Bronchial epithelial cell (primary cell): ENCODE results near the gene SLITRK5. TPM values are rescaled to one million over a fixed set of nuclear protein-coding genes. Genes with fewer than 3 reads are reported as not detected.
A peak's percentile ranks its signal among the peaks of the same experiment; 100 is the strongest.

Experiments
- DNase-seq: peaks from one replicate; pipeline ENCODE4 v3.0.0-alpha.2; 2010; ENCODE audit warnings: low read depth
- FAIRE-seq: peaks from 2 replicates; lab custom pipeline; 2011; peaks lifted over from hg19 to GRCh38; lab: Jason Lieb, UNC
- H3K27me3 ChIP-seq: 2 replicates; pipeline ENCODE4 v1.5.1; 2011; ENCODE audit warnings: low read length; ENCODE audit not compliant: control insufficient read depth, insufficient read depth
- H3K36me3 ChIP-seq: 2 replicates; pipeline ENCODE4 v1.5.1; 2011; ENCODE audit warnings: low read length; ENCODE audit not compliant: control insufficient read depth, insufficient read depth
- H3K4me3 ChIP-seq: 2 replicates; pipeline ENCODE4 v1.5.1; 2011; ENCODE audit warnings: mild to moderate bottlenecking, low read depth, low read length, control low read depth
- total RNA-seq: library from RNA; depleted of rRNA; stranded (reverse); fragments of >200 nt; gene quantifications from 2 replicates; pipeline ENCODE4 v1.2.1, GENCODE V29; 2014
- TF ChIP-seq, protein P1 (sequence below): IDR thresholded peaks from 2 replicates; pipeline ENCODE4 v1.5.1; 2011; ENCODE audit warnings: mild to moderate bottlenecking, moderate library complexity, low read length, control low read depth, inconsistent platforms; ENCODE audit not compliant: insufficient read depth, severe bottlenecking

SLITRK5 gene, protein sequence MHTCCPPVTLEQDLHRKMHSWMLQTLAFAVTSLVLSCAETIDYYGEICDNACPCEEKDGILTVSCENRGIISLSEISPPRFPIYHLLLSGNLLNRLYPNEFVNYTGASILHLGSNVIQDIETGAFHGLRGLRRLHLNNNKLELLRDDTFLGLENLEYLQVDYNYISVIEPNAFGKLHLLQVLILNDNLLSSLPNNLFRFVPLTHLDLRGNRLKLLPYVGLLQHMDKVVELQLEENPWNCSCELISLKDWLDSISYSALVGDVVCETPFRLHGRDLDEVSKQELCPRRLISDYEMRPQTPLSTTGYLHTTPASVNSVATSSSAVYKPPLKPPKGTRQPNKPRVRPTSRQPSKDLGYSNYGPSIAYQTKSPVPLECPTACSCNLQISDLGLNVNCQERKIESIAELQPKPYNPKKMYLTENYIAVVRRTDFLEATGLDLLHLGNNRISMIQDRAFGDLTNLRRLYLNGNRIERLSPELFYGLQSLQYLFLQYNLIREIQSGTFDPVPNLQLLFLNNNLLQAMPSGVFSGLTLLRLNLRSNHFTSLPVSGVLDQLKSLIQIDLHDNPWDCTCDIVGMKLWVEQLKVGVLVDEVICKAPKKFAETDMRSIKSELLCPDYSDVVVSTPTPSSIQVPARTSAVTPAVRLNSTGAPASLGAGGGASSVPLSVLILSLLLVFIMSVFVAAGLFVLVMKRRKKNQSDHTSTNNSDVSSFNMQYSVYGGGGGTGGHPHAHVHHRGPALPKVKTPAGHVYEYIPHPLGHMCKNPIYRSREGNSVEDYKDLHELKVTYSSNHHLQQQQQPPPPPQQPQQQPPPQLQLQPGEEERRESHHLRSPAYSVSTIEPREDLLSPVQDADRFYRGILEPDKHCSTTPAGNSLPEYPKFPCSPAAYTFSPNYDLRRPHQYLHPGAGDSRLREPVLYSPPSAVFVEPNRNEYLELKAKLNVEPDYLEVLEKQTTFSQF
- under 0.01 TPM in 2 replicates for total RNA-seq

DNA sequence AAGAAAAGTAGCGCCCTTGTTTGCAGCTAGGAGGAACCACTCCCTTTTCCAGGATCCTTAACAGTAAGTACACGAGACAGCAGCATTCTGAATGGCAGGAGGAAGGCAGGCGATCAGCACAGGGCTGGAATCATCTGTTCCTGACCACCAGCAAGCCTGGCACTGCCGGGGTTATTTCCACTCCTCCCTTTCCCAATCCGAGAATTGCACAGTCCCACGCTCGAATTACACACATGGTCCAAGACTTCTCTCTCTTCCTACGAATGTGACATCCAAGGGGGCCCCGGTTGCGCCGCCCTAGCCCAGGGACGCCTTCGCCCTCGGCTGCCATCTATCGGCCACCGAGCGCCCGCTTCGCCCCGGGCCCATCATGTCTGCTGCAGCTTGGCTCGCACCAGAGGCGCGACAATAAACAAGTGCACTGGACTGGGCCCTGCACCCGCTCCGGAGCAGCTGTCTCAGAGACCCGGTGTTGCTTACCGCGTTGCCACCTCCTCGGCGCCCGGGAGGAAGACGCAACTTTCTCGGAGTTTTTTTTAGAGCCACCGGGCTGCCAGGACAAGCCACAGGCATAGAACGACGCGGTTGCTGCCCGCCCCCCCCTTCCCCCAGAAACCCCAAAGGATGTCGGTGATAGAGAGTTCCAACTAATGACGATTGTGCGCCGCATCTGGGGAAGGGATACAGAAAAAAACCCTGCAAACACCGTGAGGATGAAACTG, at the start of gene SLITRK5:
Gene SLITRK5, plus strand, starts transcription at position 341 of the 722 bp plus-strand sequence. CDS start 4,018 bp downstream, outside the sequence.
- TF ChIP-seq, protein P1, sequence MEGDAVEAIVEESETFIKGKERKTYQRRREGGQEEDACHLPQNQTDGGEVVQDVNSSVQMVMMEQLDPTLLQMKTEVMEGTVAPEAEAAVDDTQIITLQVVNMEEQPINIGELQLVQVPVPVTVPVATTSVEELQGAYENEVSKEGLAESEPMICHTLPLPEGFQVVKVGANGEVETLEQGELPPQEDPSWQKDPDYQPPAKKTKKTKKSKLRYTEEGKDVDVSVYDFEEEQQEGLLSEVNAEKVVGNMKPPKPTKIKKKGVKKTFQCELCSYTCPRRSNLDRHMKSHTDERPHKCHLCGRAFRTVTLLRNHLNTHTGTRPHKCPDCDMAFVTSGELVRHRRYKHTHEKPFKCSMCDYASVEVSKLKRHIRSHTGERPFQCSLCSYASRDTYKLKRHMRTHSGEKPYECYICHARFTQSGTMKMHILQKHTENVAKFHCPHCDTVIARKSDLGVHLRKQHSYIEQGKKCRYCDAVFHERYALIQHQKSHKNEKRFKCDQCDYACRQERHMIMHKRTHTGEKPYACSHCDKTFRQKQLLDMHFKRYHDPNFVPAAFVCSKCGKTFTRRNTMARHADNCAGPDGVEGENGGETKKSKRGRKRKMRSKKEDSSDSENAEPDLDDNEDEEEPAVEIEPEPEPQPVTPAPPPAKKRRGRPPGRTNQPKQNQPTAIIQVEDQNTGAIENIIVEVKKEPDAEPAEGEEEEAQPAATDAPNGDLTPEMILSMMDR: peak; percentile 93
- Histone ChIP-seq H3K4me3 (peak within 1 kb of the TSS; percentile 37), H3K27me3 (peaks cover 19% of the 10 kb centered on the region), H3K36me3 (no peaks in the 10 kb centered on the region)
- FAIRE-seq (peak; percentile 23), DNase-seq (peak; percentile 52)

DNA sequence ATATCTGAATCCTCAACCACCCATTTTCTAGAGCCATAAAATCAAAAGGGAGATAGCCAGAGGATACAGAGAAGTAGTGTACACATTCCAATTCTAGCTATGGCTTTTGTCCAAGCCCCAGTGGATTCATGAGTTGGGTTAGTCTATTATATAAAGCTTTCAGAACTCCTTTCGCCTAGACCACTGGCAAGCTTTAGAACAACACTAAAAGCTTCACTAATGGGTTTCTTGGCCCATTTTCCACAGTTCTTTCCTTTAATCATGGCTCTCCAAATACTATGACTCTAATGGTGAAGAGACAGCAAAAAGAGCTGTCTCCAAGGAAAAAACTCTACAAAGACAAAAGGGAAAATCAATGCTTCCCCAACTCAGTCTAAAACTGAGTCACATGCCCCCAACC, 48.2 kb upstream of the SLITRK5 start:
- DNase-seq (no peak), FAIRE-seq (no peak)
- H3K36me3 ChIP-seq: no peaks in the 10 kb centered on the region
- TF ChIP-seq, protein P1: no peak
- no peak overlapping the region for H3K4me3 ChIP-seq
- no peaks in the 10 kb centered on the region for H3K27me3 ChIP-seq

DNA sequence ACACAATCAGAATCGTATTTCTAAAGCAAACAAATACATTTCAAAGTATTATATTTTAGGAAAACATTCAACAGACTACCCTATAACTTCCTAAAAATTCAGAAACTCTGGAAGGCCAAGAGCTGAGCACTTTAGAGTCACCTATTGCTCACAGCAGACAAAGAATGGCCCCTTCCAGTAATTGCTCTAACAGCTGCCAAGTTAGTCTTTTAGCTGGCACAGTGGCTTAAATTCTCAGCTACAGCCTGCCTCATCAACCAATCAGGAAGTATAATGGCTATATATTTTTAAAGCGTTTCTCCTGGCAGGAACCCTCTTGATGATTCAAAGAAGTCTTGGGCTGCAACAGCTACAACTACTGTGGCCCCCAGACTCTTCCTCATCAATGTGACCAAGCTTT, 14.9 kb upstream of the SLITRK5 start:
- FAIRE-seq (no peak), DNase-seq (peak; percentile 7)

DNA sequence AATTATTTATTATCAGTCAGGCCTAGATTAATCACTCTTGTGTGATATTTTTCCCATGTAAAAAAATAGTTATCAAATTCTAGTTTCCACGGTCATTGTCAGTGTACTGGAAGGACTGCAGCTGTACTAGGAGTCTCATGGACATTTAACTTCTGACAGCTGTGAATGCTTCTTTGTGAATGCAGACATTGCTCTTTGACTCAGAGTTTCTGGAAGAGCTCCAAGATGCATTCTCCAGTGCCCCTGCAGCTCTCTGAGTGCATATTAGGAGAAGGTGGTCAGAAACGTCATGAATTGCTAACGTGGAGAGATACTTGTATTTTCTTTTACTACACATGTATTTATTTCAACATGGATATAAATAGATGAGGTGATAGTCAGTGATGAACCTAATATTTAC, 9.7 kb upstream of the SLITRK5 start:
- Histone ChIP-seq H3K36me3 (no peaks in the 10 kb centered on the region), H3K4me3 (no peak overlapping the region), H3K27me3 (no peaks in the 10 kb centered on the region)
- no peak for FAIRE-seq
- TF ChIP-seq, protein P1: no peak
- peak; percentile 33 for DNase-seq

More for the DNA sequence above, 14.9 kb upstream of the SLITRK5 start:
- TF ChIP-seq, protein P1: no peak
- Histone ChIP-seq H3K36me3 (no peaks in the 10 kb centered on the region), H3K27me3 (no peaks in the 10 kb centered on the region), H3K4me3 (no peak overlapping the region)

DNA sequence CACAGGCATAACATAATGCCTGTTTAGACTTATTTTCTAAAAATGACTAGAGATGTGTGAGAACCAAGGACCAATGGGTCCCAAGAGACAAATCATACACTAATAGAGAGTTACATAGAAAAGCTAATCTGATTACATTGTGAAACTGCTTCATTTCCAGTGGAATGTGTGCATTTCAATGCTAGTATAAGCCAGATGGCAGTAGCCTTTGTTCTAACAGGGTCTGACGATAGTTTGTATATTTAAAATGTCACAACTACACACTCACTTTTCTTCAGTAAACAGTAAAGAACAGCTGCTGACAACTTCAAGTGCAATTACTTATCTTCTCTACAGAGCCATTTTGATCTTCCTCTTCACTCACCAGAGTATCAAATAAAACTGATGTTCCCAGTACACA, 4.3 kb upstream of the SLITRK5 start:
- no peaks in the 10 kb centered on the region for H3K27me3 ChIP-seq
- no peak for DNase-seq
- H3K36me3 ChIP-seq: no peaks in the 10 kb centered on the region
- TF ChIP-seq, protein P1: no peak
- H3K4me3 ChIP-seq: no peak overlapping the region
- no peak for FAIRE-seq
